Liver (tissue), 9 donors: Measurements from ENCODE around the gene SLC5A9. TPM values are rescaled to one million over a fixed set of nuclear protein-coding genes. Genes with fewer than 3 reads are reported as not detected.

Source experiments
- DNase-seq: peaks from one replicate; pipeline ENCODE4 v3.0.0-alpha.2; 2017; ENCODE audit warnings: low spot score
- H3K27ac ChIP-seq, 2 donors: one replicate each; pipeline ENCODE4 v1.7.0; 2013; ENCODE audit warnings: inconsistent platforms in 2 of 2, low read length in 2 of 2, control low read depth in 1 of 2, low read depth in 1 of 2, mild to moderate bottlenecking in 1 of 2
- H3K27me3 ChIP-seq, 4 donors: one replicate each; pipeline versions ENCODE4 v1.6.1 to v1.7.0; 2013; ENCODE audit warnings: low read length in 3 of 4, inconsistent platforms in 1 of 4, mild to moderate bottlenecking in 1 of 4, moderate library complexity in 1 of 4; ENCODE audit not compliant: control insufficient read depth in 4 of 4, insufficient read depth in 4 of 4
- H3K36me3 ChIP-seq, 4 donors: one replicate each; pipeline versions ENCODE4 v1.6.1 to v1.7.0; 2013; ENCODE audit warnings: low read length in 3 of 4, mild to moderate bottlenecking in 3 of 4, low read depth in 1 of 4, moderate library complexity in 1 of 4; ENCODE audit not compliant: control insufficient read depth in 4 of 4, insufficient read depth in 3 of 4
- H3K4me1 ChIP-seq, 4 donors: one replicate each; pipeline versions ENCODE4 v1.6.1 to v1.7.0; 2013; ENCODE audit warnings: low read length in 3 of 4, mild to moderate bottlenecking in 3 of 4, moderate library complexity in 1 of 4; ENCODE audit not compliant: control insufficient read depth in 4 of 4, insufficient read depth in 4 of 4
- H3K4me3 ChIP-seq, 3 donors: one replicate each; pipeline versions ENCODE4 v1.6.1 to v1.7.0; 2013; ENCODE audit warnings: low read length in 3 of 3, control low read depth in 1 of 3, low read depth in 1 of 3, mild to moderate bottlenecking in 1 of 3
- H3K9ac ChIP-seq, 2 donors: one replicate each; pipeline ENCODE4 v1.7.0; 2013; ENCODE audit warnings: low read length in 2 of 2, mild to moderate bottlenecking in 2 of 2, moderate library complexity in 2 of 2, control low read depth in 1 of 2, low read depth in 1 of 2
- H3K9me3 ChIP-seq, 4 donors: one replicate each; pipeline versions ENCODE4 v1.6.1 to v1.7.0; 2013; ENCODE audit warnings: low read length in 3 of 4; ENCODE audit not compliant: control insufficient read depth in 4 of 4
- EGR1 ChIP-seq, 2 donors: IDR thresholded peaks; 2 replicates each; pipeline ENCODE4 v1.6.1; 2016 to 2018; ENCODE audit warnings: antibody characterized with exemption in 2 of 2, low read depth in 2 of 2
- FOXA1 ChIP-seq: IDR thresholded peaks from 2 replicates; pipeline ENCODE4 v1.6.1; 2016; ENCODE audit warnings: antibody characterized with exemption
- GABPA ChIP-seq, 2 donors: IDR thresholded peaks in 1 of 2; conservative IDR thresholded peaks in 1 of 2; 2 replicates each; pipeline ENCODE4 v1.6.1; 2016; ENCODE audit warnings: antibody characterized with exemption in 2 of 2, mild to moderate bottlenecking in 1 of 2, moderate library complexity in 1 of 2
- HNF4A ChIP-seq, 2 donors: conservative IDR thresholded peaks; 2 replicates each; pipeline ENCODE4 v1.6.1; 2016; ENCODE audit warnings: antibody characterized with exemption in 2 of 2, mild to moderate bottlenecking in 2 of 2
- HNF4G ChIP-seq: IDR thresholded peaks from 2 replicates; pipeline ENCODE4 v1.6.1; 2016; ENCODE audit warnings: antibody characterized with exemption
- NR2F2 ChIP-seq: IDR thresholded peaks from 2 replicates; pipeline ENCODE4 v1.6.1; 2016; ENCODE audit warnings: antibody characterized with exemption
- RAD21 ChIP-seq, 2 donors: IDR thresholded peaks; 2 replicates each; pipeline ENCODE4 v1.6.1; 2016; ENCODE audit warnings: antibody characterized with exemption in 2 of 2, mild to moderate bottlenecking in 2 of 2
- REST ChIP-seq: IDR thresholded peaks from 2 replicates; pipeline ENCODE4 v1.6.1; 2016; ENCODE audit warnings: antibody characterized with exemption, mild to moderate bottlenecking
- RXRA ChIP-seq, 2 donors: IDR thresholded peaks; 2 replicates each; pipeline ENCODE4 v1.6.1; 2017 to 2018; ENCODE audit warnings: antibody characterized with exemption in 2 of 2, mild to moderate bottlenecking in 1 of 2
- SP1 ChIP-seq: IDR thresholded peaks from 2 replicates; pipeline ENCODE4 v1.6.1; 2018; ENCODE audit warnings: antibody characterized with exemption, mild to moderate bottlenecking
- YY1 ChIP-seq: IDR thresholded peaks from 2 replicates; pipeline ENCODE4 v1.6.1; 2016; ENCODE audit warnings: antibody characterized with exemption, mild to moderate bottlenecking
- ZBTB33 ChIP-seq: IDR thresholded peaks from 2 replicates; pipeline ENCODE4 v1.6.1; 2016; ENCODE audit warnings: antibody characterized with exemption
- WGBS: extraction: QIAGEN DNeasy Blood & Tissue Kit; methylation state at CpG from one replicate; pipeline ENCODE4 v1.1.7; 2013; 5-methylcytosine and 5-hydroxymethylcytosine counted together
- polyA plus RNA-seq, 2 donors: library from polyadenylated mRNA; stranded (reverse) in 1 of 2; unstranded in 1 of 2; fragments of 200-250 nt in 1 of 2; fragments of >200 nt in 1 of 2; fragmentation: Nextera tagmentation in 1 of 2; extraction: Ambion mirVana in 1 of 2; gene quantifications; one replicate each; pipeline versions ENCODE4 v1.2.1 to v1.2.3, GENCODE V29; 2013 to 2015
- total RNA-seq, 2 donors: library from RNA; depleted of rRNA; stranded (reverse); fragments of >200 nt; gene quantifications; one replicate each; pipeline ENCODE4 v1.2.3, GENCODE V29; 2014
- TF ChIP-seq, protein P1 (sequence below): IDR thresholded peaks from 2 replicates; pipeline ENCODE4 v1.6.1; 2016; ENCODE audit warnings: antibody characterized with exemption
- donor health status: healthy.
- donor health status: healthy.
- donor health status: healthy.
- donor health status: healthy.
- donor health status: healthy.

SLC5A9 gene
- total and polyA plus RNA-seq, 4 donors, result 0.78 to 6.5 (median 6.0) TPM

GRCh38 chr1:48187969-48188563 lies 34.5 kb upstream of the SLC5A9 start (continued):
- no peak for TF ChIP-seq ZBTB33
- no peak for TF ChIP-seq RAD21 (IDR thresholded peaks at IDR 0.05)
- no peak for TF ChIP-seq NR2F2
- no peak for TF ChIP-seq SP1

- H3K9ac ChIP-seq, result no peak overlapping the region
- H3K4me1 ChIP-seq, result no peaks in the 10 kb centered on the region
- H3K9me3 ChIP-seq, result peaks cover 0 to 2% (median 0%) of the 10 kb centered on the region in 4 donors
- TF ChIP-seq EGR1 (IDR thresholded peaks at IDR 0.05; ENCODE audit: low read depth in 2 of 2) (no peak), SP1 (no peak), GABPA (IDR thresholded peaks at IDR 0.05 in 1 of 2, conservative IDR thresholded peaks at IDR 0.05 in 1 of 2) (no peak), NR2F2 (no peak), HNF4G (no peak), YY1 (no peak), RAD21 (IDR thresholded peaks at IDR 0.05) (no peak), ZBTB33 (no peak), HNF4A (conservative IDR thresholded peaks at IDR 0.05) (no peak), FOXA1 (no peak), RXRA (IDR thresholded peaks at IDR 0.05) (no peak), REST (no peak)
- TF ChIP-seq, protein P1, sequence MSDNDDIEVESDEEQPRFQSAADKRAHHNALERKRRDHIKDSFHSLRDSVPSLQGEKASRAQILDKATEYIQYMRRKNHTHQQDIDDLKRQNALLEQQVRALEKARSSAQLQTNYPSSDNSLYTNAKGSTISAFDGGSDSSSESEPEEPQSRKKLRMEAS, result no peak
- H3K36me3 ChIP-seq, result no peaks in the 10 kb centered on the region
- DNase-seq, result no peak
- 73% methylated on average over 3 of the region's 3 CpGs for WGBS
- no peak overlapping the region for H3K4me3 ChIP-seq
- no peak overlapping the region for H3K27ac ChIP-seq
- peaks cover 0 to 3% (median 0%) of the 10 kb centered on the region in 4 donors for H3K27me3 ChIP-seq
Observed at GRCh38 chr1:48190881-48191280, 31.6 kb upstream of the SLC5A9 start.
